NCI-H1417 treated with DMSO at 0.1 percent for 48 hours (cell line): ENCODE data around the gene FILIP1L.
"Not testable (repeated sequence)": the region's sequence is repeated elsewhere in the genome, so short reads cannot be mapped to it uniquely, and the experiment has no call there.

Experiments
- DNase-seq: peaks from one replicate; lab custom pipeline; 2025; lab: John Stamatoyannopoulos, UW

FILIP1L gene

GRCh38 chr3:100073714-100074307, 40.5 kb downstream of the FILIP1L start:
- no peak for DNase-seq

DNA sequence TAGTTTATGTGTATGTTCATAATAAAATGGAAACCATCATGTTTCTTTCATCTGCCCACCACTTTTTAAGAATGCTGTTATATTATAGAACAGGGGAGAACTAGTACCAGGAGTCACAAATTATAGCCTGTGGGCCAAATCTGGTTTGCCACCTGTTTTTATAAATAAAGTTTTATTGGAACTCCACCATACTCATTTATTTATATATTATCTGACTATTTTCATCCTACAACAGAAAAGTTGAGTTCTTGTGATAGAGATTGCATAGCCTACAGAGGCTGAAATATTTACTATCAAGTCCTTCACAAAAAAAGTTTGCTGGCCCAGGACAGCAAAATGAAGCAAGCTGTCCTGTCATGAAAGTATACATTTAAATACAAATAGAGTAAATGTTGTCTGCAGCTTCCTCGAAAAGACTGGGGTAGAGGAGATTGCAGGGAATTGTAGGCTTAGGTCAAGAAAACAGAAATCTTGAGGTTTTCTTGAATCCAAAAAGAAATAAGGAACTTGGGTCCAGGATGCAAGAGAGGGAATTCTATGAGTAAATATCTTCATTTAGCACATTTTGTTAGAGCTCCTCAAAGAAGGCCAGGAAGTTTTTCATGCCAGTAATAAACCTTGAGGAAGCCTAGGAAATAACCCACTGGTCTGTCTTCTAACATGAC, 41.1 kb downstream of the FILIP1L start:
- DNase-seq = no peak

GRCh38 chr3:100072326-100073048, 41.8 kb downstream of the FILIP1L start:
- no peak for DNase-seq

GRCh38 chr3:100069472-100069871, 44.8 kb downstream of the FILIP1L start:
- DNase-seq = no peak

- DNase-seq = no peak
Measured at GRCh38 chr3:100068826-100069225, 45.5 kb downstream of the FILIP1L start.

- no peak for DNase-seq
Measured at GRCh38 chr3:100067589-100067988, 46.7 kb downstream of the FILIP1L start.

GRCh38 chr3:100063929-100064461, 50.3 kb downstream of the FILIP1L start:
- DNase-seq = no peak

DNA sequence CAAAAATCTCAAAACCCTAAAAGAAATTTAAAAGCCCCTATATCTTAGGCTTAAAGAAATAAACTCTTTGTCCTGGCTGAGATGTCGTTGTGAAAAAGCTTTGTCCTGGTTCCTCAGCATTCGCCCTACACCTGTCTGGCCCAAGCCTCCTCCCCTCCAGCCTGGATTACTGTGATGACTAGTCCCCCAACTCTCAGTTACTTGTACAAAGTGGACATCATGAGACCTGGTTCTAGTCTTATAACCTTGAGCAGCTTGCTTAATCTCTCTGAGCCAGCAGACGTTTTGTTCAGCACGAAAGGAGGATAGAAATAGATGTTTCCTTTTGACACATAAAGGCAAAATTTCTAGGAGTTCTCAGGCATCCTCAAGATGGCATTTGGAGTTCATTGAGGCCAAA, 51.6 kb downstream of the FILIP1L start:
- no peak for DNase-seq

DNA sequence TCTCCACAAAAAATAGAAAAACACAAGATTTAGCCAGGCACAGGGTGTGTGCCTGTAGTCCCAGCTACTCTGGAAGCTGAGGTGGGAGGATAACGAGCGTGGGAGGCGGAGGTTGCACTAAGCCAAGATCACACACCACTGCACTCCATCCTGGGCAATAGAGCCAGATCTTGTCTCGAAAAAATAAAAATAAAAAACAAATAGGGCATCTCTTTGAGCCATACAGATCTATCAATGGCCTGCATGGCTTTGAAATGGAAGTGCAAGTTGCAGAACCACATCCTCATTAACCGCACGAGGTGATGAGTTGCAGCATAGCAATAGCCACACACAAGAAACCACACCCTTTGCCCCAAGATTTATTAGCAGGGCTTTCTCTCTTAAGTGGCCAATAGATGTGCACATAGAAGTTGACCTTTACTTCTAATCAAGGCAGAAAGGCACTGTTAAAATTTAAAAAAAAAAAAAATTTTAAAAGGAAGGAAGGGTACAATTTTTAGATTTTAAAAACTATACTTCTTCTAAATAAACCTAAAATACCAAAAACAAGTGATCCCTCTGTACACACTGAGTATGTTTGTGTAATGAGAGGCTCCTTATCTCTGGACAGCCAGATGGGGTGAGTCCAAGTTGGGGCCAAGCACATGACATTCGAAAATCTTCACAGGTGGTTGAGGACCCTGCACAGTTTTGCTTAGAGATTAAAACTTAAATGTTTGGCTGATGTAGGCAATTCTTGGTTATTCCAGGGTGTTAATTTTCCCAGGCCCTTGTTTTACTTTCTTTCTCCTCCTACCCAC, 53.4 kb downstream of the FILIP1L start:
- DNase-seq = no peak

DNA sequence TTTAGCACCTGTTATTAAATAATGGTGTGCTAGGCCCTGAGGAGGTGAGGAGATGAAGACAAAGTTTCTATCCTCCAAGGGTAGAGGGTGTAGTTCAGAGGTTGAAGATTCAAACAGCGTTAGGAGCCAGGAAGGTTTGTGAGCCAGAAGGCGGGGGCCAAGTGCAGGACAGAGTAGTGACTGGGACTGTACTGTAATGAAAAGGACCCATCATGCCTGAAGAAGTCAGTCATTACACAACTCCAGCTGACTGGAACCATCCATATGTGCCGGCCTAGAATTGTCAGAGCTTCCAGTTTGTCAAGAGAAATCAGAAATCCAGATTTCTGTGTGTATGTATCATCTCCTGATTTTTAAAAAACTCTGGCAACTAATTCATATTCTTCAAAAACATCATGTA, 54.8 kb downstream of the FILIP1L start:
- no peak for DNase-seq

GRCh38 chr3:100057716-100058575, 56.4 kb downstream of the FILIP1L start:
- no peak for DNase-seq

- DNase-seq = no peak
Measured at GRCh38 chr3:100053951-100054620, 60.2 kb downstream of the FILIP1L start.

DNA sequence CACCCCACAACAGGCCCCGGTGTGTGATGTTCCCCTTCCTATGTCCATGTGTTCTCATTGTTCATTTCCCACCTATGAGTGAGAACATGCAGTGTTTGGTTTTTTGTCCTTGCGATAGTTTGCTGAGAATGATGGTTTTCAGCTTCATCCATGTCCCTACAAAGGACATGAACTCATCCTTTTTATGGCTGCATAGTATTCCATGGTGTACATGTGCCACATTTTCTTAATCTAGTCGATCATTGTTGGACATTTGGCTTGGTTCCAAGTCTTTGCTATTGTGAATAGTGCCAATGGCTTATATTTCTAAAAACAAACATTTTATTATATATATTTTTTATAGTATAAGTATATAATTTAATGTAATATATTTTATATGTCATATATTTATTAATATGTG, 62.8 kb downstream of the FILIP1L start:
- not testable (repeated sequence) for DNase-seq

GRCh38 chr3:100048248-100048647, 66.1 kb downstream of the FILIP1L start:
- no peak for DNase-seq

DNA sequence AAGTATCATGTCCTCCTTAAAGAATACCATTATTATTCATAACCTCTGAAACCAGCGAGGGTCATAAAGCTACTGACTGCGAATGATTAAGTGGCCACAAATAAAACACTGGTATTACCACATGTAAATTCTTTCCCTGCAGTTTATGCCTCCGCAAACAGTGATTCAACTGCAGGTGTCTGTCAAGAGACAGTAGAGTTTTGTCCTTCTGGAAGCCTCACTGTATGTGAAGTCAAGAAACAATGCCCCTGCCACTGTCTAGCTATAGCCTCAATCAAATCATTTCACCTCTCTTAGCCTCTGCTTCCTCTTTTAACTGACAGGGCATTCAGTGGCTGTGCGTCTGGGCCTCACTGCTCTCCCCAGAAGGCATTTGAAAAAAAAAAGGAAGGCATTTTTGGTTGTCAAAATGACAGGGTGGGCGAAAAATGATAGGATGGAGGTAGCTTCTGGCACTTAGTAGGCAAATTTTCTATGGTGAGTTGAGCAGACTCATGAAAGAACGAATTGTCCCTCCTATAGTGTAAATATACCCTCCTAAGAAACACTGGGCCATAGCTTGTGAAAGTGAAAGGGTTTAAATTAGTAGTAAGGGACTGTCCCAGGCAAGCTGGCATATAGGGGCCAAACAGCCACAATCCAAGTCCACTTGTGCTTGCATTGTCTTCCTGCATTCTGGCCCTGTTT, 66.7 kb downstream of the FILIP1L start:
- no peak for DNase-seq

DNA sequence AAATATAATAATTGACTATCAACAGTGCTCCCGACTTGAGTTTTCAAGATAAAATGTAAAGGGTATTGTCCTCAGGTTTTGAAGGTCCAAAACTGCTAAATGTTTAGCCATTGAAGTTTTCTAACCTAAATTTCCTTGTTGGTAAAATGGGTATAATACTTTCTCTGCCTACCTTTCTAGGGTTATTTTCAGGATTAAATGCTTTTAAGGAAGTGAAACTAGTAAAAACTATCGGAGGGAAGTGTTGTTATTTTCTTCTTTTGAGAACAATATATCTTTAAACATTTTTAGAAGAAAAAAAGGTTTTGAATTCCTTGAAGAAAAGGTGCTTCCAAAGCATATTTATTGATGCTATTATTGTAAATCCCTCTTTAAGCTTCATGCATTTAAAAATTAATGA, 67.3 kb downstream of the FILIP1L start:
- DNase-seq = no peak

DNA sequence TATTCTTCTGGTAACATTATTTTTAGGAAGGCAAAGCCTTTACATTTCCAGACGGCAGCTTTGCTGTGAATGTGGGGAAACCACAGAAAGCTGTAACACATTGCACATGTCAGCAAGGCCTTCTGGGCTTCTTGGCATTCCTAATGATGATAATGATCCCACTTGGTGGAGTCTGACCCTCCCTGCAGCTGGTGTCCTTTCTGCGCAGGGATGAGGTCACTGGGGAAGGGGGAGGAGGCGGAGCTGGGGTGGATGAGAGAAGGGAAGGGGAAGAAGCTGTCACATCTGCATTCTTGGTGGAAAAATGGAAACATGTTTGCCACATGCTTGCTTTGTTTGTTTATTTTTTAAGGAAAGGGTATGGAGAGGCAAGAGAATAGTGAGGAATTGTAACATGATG, 68.6 kb downstream of the FILIP1L start:
- no peak for DNase-seq

- DNase-seq = no peak
Measured at GRCh38 chr3:100044369-100044768, 69.9 kb downstream of the FILIP1L start.

- no peak for DNase-seq
Measured at GRCh38 chr3:100043271-100043670, 71.0 kb downstream of the FILIP1L start.
